MCF 10A (cell line): ENCODE measurements around the gene CROT. TPM values are rescaled to one million over a fixed set of nuclear protein-coding genes. Genes with fewer than 3 reads are reported as not detected.

Experiments
- BruUV-seq: library from RNA; stranded (reverse); fragments of 400-500 nt; replicated peaks from 2 replicates; lab custom pipeline; 2021; lab: Mats Ljungman, UMichigan
- CTCF ChIA-PET: fragments of 300-600 bp; sonication (Branson Sonifier 250); formaldehyde crosslinking; extraction: SDS; loops from one replicate; lab custom pipeline; 2021; ENCODE audit warnings: antibody characterized with exemption, inconsistent platforms; lab: Yijun Ruan, JAX
- POLR2A ChIA-PET: fragments of 300-600, 350-650 bp; sonication (Branson Sonifier 250); formaldehyde crosslinking; extraction: SDS; loops from one replicate; lab custom pipeline; 2020; ENCODE audit warnings: antibody characterized with exemption, inconsistent platforms; lab: Yijun Ruan, JAX
- DNase-seq: peaks from one replicate; pipeline ENCODE4 v3.0.0-alpha.2; 2018; ENCODE audit not compliant: unreplicated experiment
- H3K27ac Mint-ChIP-seq: one replicate; pipeline ENCODE4 v1.8.0; 2022; ENCODE audit warnings: mild to moderate bottlenecking, low read depth, mixed read lengths; ENCODE audit not compliant: unreplicated experiment
- H3K27me3 Mint-ChIP-seq: one replicate; pipeline ENCODE4 v1.8.0; 2022; ENCODE audit warnings: mixed read lengths; ENCODE audit not compliant: insufficient read depth, unreplicated experiment
- H3K36me3 Mint-ChIP-seq: one replicate; pipeline ENCODE4 v1.8.0; 2022; ENCODE audit warnings: mild to moderate bottlenecking, moderate library complexity, mixed read lengths; ENCODE audit not compliant: insufficient read depth, unreplicated experiment
- H3K4me1 Mint-ChIP-seq: one replicate; pipeline ENCODE4 v1.8.0; 2022; ENCODE audit warnings: mixed read lengths; ENCODE audit not compliant: insufficient read depth, unreplicated experiment
- H3K4me3 Mint-ChIP-seq: one replicate; pipeline ENCODE4 v1.8.0; 2022; ENCODE audit warnings: mild to moderate bottlenecking, moderate library complexity, mixed read lengths; ENCODE audit not compliant: unreplicated experiment
- H3K9me3 Mint-ChIP-seq: one replicate; pipeline ENCODE4 v1.8.0; 2022; ENCODE audit warnings: mixed read lengths; ENCODE audit not compliant: unreplicated experiment
- CTCF ChIP-seq: fragments of 200-600 bp; IDR thresholded peaks from one replicate; pipeline ENCODE4 v1.8.0; 2022; ENCODE audit warnings: antibody characterized with exemption, mild to moderate bottlenecking; ENCODE audit not compliant: unreplicated experiment
- intact Hi-C: fragments of 100-400 bp; cut with micrococcal nuclease; formaldehyde crosslinking; loops from 2 replicates; pipeline ENCODE4 v1.14.1; 2022
- total RNA-seq: library from RNA; stranded (reverse); gene quantifications from 2 replicates; pipeline ENCODE4 v1.2.3, GENCODE V29; 2022

CROT gene
- total RNA-seq, 1 experiment from 2014 or later: 5.7 TPM

DNA sequence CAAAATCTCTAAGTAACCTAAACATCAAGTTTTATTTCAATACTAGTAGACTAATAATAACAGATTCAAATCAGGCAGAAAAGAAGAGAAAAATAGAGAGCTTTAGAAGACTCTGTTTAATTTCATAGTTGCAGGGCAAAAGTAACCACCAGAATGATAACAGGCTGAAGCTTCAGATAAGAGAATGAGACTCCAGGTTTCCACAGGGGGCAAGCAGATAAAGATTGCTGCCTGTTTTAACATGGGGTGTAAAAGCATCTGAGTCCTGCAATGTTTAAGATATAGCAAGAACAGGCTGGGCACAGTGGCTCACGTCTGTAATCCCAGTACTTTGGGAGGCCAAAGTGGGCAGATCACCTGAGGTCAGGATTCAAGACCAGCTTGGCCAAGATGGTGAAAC, 11.0 kb downstream of the CROT start:
- Mint-ChIP-seq H3K4me3 (peak overlapping the region; percentile 29), H3K27me3 (no peaks in the 10 kb centered on the region), H3K36me3 (peaks cover 55% of the 10 kb centered on the region), H3K9me3 (no peaks in the 10 kb centered on the region), H3K4me1 (peaks cover 14% of the 10 kb centered on the region), H3K27ac (peak overlapping the region; percentile 71)
- TF ChIP-seq CTCF: no peak
- intact Hi-C loops: loop anchor here (5.0 kb wide), 1 partner anchor 39 kb away; no protein-coding TSS in a partner anchor
- ChIA-PET CTCF (interaction anchor here (1.0 to 1.5 kb wide), 2 partner anchors 10 kb away, joined by 3 read pairs; no protein-coding TSS in a partner anchor), POLR2A (interaction anchor here (1.1 to 3.6 kb wide), 3 partner anchors 10 to 39 kb away, joined by 3 to 31 read pairs (median 5); partner anchors contain the start of gene CROT)
- no TSS peak for BruUV-seq
- no peak for DNase-seq

DNA sequence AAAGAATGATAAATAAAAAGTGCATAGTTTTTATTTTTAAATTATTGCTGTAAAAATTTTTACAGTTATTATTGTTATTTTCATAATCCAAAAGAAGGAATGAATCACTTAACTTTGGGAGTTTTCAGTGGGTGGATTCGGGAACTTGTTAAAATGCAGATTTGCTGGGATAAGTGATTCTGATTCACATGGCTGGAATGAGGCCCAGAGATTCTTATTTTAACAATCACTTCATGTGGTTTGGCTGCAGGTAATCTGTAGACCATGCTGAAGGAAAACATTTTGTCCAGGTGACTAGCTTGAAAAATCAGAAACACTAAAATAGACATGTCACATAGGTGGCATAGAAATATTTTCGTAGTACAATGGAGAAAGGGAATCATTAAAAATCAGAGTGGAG, 13.9 kb downstream of the CROT start:
- Mint-ChIP-seq H3K4me1 (peaks cover 14% of the 10 kb centered on the region), H3K27ac (peak overlapping the region; percentile 24), H3K9me3 (no peaks in the 10 kb centered on the region), H3K27me3 (no peaks in the 10 kb centered on the region), H3K4me3 (no peak overlapping the region), H3K36me3 (peaks cover 42% of the 10 kb centered on the region)
- peak; percentile 70 for DNase-seq
- TF ChIP-seq CTCF: no peak
- no TSS peak for BruUV-seq
- POLR2A ChIA-PET: interaction anchor here (0.6 to 5.1 kb wide), 10 partner anchors 10 to 861 kb away, joined by 3 to 45 read pairs (median 4); partner anchors contain the start of gene CROT
- intact Hi-C loops: loop anchor here (1.0 to 5.0 kb wide), 2 partner anchors 14 to 42 kb away; partner anchors contain the start of gene CROT
- CTCF ChIA-PET: interaction anchor here (0.6 to 1.9 kb wide), 4 partner anchors 32 to 439 kb away, joined by 3 to 6 read pairs (median 4); no protein-coding TSS in a partner anchor

GRCh38 chr7:87361320-87361719, 15.9 kb downstream of the CROT start:
- ChIA-PET POLR2A (interaction anchor here (0.5 to 5.1 kb wide), 4 partner anchors 15 to 184 kb away, joined by 3 to 45 read pairs (median 21); partner anchors contain the start of gene CROT), CTCF (interaction anchor here (0.5 to 1.9 kb wide), 7 partner anchors 14 to 586 kb away, joined by 3 to 6 read pairs (median 3); no protein-coding TSS in a partner anchor)
- no peak overlapping the region for H3K4me3 Mint-ChIP-seq
- no peaks in the 10 kb centered on the region for H3K9me3 Mint-ChIP-seq
- peaks cover 14% of the 10 kb centered on the region for H3K4me1 Mint-ChIP-seq
- intact Hi-C loops: no loop called here
- no peaks in the 10 kb centered on the region for H3K27me3 Mint-ChIP-seq
- no peak for TF ChIP-seq CTCF
- no peak overlapping the region for H3K27ac Mint-ChIP-seq
- peaks cover 23% of the 10 kb centered on the region for H3K36me3 Mint-ChIP-seq
- no TSS peak for BruUV-seq
- DNase-seq: no peak

DNA sequence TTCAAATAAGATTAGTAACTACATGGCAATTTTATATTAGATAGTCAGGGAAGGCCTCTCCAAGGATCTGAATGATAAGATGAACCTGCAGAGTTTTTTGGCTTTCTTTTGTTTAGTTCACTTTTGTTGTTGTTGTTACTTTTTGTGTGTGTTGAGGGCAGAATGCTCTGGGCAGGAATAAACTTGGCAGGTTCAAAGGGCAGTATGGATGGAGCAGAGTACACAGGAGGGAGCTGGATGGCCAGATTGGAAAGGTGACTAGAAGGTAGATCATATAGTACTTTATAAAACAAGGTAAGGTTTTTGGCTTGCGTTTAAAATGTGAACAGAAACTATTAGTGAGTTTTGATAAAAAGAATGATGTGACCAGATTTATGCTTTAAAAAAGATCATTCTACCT, 17.9 kb downstream of the CROT start:
- Mint-ChIP-seq H3K9me3 (no peaks in the 10 kb centered on the region), H3K4me1 (peaks cover 13% of the 10 kb centered on the region), H3K36me3 (peaks cover 12% of the 10 kb centered on the region), H3K4me3 (no peak overlapping the region), H3K27ac (no peak overlapping the region), H3K27me3 (no peaks in the 10 kb centered on the region)
- BruUV-seq: no TSS peak
- TF ChIP-seq CTCF: no peak
- CTCF ChIA-PET: no interaction called here
- no peak for DNase-seq
- POLR2A ChIA-PET: interaction anchor here (5.1 kb wide), 1 partner anchor 46 kb away, joined by 45 read pairs; no protein-coding TSS in a partner anchor
- intact Hi-C loops: no loop called here
